ENCODE data around the gene NECAB3.
"Not testable (repeated sequence)": the region's sequence is repeated elsewhere in the genome, so short reads cannot be mapped to it uniquely, and the experiment has no call there.

Gene NECAB3

DNA sequence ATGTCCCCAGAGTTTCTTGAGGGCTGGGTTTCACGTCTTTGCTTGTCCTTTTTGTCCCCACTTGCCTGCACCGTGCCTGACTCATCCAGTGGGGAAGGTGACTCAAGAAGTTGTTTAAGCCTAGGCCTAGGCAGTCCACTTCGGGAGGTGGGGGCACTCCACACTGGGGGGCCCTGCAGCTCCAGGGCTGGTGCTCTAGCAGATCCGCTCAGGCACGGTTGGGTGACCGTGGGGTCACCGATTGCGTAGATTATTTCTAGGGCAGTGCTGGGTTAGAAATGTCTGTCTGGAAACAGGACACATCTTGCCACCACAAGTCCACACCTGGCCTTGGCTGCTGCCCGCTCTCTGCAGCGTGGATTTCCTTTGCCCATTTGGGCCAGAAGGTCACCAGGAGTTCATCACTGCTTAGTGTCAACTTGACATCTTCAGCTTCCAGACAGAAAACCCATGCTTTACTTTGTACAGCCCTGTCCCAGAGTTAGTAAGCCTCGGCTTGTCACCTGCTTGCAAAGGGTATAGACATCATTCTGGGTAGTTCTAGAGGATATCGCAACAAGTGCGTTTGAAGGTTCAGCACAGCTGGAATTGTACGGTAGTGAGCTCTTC is 25.7 kb downstream of the NECAB3 start:
- FAIRE-seq: no peak

DNA sequence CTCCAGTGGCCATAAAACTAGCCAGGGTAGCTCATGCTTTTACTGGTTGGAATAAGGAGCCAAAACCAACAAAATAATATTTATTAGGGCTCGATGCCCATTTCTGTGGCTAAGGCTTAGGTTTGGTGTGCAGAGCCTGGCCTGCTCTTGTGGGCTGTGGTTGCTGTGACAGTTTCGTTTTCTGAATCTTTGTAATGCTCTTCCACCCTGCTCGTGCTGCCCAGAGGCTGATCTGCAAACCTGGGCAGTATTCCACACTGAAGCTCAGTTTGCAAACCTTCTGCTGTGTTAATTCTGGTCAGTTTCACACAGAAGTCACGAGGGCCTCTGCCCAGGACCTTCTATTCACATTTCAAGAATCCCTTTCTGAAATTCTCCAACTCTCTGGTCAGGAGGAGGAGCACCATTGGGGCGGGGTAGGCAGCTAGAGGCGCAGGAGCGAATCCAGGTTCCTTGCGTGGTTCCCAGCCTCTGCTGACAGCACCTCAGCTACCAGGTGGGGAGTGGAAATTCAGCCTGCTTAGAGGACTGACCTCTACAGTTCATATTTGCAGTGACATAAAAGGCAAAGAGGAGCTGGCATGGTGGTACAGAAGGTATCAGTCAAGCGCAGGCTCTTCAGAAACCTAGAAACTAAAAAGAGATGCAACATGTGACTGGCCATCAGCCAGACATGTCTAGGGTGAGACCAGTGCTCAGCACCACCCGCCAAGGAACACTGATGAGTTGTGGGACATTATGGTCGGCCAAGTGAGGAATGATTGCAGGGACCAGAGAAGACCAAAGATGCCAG is 26.4 kb downstream of the NECAB3 start:
- FAIRE-seq: no peak

- not testable (repeated sequence) for FAIRE-seq
Observed at GRCh38 chr20:33646959-33647602, 27.1 kb downstream of the NECAB3 start.

DNA sequence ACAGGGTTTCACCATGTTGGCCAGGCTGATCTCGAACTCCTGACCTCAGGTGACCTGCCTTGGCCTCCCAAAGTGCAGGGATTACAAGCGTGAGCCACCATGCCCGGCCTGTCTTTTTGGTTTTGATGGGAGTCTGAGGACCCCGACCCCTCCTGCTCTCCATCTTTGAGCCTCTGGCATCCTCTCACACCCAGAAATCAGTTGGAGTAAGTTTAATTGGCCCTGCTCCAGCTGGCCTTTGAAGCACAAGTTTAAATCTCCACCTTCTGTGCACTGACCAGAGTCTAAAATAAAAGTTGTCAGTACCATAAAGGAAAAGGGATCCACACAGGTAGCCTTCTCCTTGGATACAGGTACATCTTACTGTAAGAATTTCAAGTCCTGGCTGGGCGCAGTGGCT is 28.0 kb downstream of the NECAB3 start:
- no peak for FAIRE-seq

DNA sequence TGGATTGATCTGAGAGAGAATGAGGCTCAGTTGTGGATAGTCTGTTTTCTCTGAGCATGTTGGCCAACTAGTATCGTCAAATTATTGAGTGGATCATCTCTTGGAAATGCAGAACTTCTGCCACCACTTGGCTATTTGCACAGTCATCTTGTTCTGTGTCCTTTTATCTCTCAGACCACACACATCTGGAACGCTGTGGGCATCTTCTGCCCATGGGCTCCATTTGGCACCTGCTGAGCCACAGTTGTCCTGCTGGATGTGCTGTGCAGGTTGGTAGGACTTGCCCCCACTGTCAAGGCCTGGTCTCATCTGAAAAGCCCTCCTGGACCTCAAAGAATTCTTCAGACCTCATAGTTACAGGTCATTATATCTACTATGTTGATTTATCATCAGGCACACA is 28.8 kb downstream of the NECAB3 start:
- no peak for FAIRE-seq

DNA sequence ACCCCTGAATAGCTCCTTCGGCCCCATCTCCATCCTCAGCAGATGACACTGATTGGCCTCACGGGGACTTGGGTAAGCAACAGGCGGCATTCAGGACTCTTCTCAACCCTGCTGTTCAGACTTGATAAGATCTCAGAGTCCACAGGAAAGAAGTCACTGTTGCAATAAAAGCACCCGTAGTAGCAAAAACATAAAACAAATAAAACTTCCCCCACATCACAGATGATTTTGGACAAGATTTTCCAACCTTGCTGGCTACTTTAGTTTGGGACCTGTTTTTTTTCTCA is 29.2 kb downstream of the NECAB3 start:
- FAIRE-seq: no peak

DNA sequence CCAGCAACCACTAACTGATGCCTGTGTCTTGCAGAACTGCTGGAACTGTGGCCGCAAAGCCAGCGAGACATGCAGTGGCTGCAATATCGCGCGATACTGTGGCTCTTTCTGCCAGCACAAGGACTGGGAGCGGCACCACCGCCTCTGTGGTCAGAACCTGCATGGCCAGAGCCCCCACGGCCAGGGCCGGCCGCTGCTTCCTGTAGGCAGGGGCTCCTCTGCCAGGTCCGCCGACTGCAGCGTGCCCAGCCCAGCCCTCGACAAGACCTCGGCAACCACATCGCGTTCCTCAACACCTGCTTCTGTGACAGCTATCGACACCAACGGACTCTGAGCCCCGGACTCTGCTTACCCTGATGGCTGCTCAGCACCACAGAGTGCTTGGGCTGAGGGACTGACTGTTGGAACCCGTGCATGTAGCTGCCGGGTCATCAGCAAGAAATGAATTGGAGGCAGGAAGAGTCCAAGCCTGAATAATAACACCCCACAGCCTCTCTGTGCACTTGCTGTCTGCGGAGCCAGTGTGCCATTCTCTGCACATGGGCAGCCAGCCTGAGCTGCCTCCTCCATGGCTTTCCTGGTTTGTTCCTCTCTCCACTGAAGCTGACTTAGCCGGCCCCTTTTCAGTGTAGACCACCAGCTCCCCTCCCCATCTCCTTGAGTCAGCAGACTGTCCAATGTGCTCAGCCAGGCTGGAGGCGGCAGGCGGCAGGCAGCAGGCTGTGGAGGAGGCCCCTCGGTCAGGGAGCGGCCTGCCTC is 29.7 kb downstream of the NECAB3 start:
- no peak for FAIRE-seq

- FAIRE-seq: no peak
Observed at GRCh38 chr20:33640287-33640686, 33.9 kb downstream of the NECAB3 start.

GRCh38 chr20:33636776-33637175 is 37.5 kb downstream of the NECAB3 start:
- FAIRE-seq: no peak

DNA sequence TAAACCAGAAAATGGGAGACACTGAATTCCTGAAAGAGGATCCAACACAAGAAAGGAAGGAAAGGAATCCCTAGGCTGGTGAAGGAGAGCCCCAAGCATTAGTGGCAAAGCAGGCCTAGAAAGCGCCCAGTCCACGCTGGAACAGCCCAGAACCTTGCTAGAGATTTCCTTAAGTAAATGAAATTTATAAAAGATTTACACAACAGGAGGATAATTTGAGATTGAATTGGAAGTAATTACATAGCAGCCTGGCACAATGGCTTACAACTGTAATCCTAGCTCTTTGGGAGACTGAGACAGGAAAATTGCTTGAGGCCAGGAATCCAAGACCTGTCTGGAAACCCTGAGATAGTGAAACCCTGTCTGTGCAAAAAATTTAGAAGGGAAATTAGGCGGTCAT is 38.9 kb downstream of the NECAB3 start:
- FAIRE-seq: no peak

DNA sequence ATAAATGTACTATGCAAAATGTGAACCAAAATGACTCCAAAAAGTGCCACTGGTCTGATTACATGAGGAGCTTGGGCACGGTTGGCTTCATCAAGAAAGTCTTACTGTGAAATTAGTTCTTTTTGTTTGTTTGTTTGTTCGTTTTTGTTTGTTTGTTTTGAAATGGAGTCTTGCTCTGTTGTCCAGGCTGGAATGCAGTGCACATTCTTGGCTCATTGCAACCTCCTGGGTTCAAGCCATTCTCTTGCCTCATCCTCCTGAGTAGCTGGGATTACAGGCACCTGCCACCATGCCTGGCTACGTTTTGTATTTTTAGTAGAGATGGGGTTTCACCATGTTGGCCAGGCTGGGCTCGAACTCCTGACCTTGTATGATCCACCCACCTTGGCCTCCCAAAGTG is 42.3 kb downstream of the NECAB3 start:
- FAIRE-seq: not testable (repeated sequence)

- FAIRE-seq: no peak
Observed at GRCh38 chr20:33630507-33630906, 43.7 kb downstream of the NECAB3 start.

GRCh38 chr20:33629979-33630378 is 44.2 kb downstream of the NECAB3 start:
- no peak for FAIRE-seq

GRCh38 chr20:33629533-33629932 is 44.7 kb downstream of the NECAB3 start:
- FAIRE-seq: no peak

DNA sequence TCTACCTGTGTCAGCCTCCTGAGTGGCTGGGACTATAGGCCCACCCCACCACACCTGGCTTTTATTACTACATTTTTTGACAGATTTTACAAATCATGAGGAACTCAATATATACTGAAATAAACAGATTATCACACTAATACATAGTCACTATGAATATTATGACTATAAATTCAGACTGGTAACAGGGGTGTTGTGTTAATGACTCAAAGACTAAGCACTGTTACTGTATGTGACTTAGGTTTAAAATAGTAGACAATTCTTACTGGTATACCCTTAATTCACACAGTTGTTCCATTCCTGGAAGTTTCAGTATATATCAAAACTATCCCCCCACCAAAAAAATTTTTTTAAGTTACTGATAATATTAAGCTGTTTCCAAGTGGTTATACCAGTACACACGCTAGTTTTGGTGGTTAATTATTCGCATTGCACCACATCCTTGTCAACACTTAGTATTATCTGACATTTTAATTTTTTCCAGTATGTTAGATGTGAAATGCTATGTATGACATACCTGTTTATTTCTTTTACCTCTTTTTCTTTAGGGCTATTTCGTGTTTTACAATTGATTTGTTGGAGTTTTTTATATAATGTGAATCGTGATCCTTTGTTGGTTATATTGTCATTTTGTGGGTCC is 46.5 kb downstream of the NECAB3 start:
- FAIRE-seq: no peak

DNA sequence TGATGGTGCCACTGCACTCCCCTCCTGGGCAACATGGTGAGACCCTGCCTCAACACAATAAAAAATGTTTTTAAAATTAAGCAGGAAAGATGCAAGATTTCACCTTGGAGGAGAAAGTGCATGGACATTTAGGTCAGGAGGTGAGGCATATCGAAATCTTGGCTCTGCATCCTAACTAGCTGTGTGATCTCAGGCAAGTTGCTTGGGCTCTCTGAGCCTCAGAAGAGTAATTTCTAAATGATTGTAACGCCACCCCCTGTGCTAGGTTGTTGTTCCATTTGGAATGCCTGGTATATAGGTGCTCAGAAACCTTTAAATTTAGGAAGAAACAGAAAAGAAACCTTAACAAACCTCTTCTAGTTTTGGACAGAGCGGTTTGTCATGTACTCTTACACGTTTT is 48.0 kb downstream of the NECAB3 start:
- FAIRE-seq: no peak

- no peak for FAIRE-seq
Observed at GRCh38 chr20:33624399-33624798, 49.8 kb downstream of the NECAB3 start.

- no peak for FAIRE-seq
Observed at GRCh38 chr20:33622705-33623365, 51.4 kb downstream of the NECAB3 start.

DNA sequence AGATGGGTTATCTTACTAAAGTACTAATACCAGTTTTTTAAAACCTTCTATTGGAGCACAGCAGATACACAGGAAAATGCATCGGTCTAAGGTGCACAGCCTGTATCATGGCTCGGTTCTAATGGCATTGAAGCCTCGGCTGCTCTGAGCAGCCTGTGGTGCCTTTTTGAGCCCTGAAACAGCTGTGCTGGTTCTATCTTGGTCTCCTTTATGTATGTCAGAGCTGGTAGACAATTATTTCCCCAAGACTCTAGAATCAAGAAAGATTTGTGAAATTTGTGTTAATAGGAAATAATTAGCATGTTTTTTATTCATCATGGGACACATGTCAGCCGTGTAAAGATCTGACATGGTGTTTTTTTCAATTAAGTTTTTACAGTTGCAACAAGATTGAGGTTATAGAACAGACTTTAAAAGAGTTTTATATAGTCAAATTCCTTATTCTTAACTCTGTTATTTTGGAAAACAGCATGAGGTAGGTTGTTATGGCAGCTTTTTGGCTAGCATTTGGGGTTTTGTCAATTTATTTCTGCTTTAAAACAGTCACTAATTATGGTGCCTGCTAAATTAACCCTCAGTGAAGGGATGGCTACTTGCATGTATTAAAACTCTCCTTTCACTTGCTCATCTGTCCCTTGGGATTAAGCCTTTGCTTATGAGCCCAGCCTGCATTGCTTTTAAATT is 52.4 kb downstream of the NECAB3 start:
- FAIRE-seq: no peak

GRCh38 chr20:33612001-33612400 is 62.2 kb downstream of the NECAB3 start:
- FAIRE-seq: no peak

- FAIRE-seq: no peak
Observed at GRCh38 chr20:33611106-33611505, 63.1 kb downstream of the NECAB3 start.

GRCh38 chr20:33609504-33609903 is 64.7 kb downstream of the NECAB3 start:
- no peak for FAIRE-seq

Data from colon (tissue), 2 donors.